ENCODE data around the gene CPLX4.

- TF ChIP-seq CTCF (IDR thresholded peaks at IDR 0.05; ENCODE audit: low read depth, low read length) (no peak), POLR2A (IDR thresholded peaks at IDR 0.05; ENCODE audit: extremely low read depth, insufficient read length) (no peak), MAX (IDR thresholded peaks at IDR 0.05; ENCODE audit: low read depth, low read length) (no peak), MYC (IDR thresholded peaks at IDR 0.05; ENCODE audit: low read depth, low read length) (no peak)
Observed at GRCh38 chr18:59246796-59247195, 71.7 kb downstream of the CPLX4 start.

All from NB4 (cell line).